BE2C (cell line): ENCODE measurements around the gene NNMT.

ENCODE experiments used
- DNase-seq: peaks from one replicate; pipeline ENCODE4 v3.0.0-alpha.2; 2020
- H3K27me3 ChIP-seq: fragments of 250-450 bp; sonication (Bioruptor Pico); 2 replicates; pipeline ENCODE4 v1.5.1; 2020; ENCODE audit warnings: mild to moderate bottlenecking
- H3K36me3 ChIP-seq: fragments of 250-450 bp; sonication (Bioruptor Pico); 2 replicates; pipeline ENCODE4 v1.5.1; 2020; ENCODE audit warnings: mild to moderate bottlenecking
- H3K4me1 ChIP-seq: fragments of 250-450 bp; sonication (Bioruptor Pico); 2 replicates; pipeline ENCODE4 v1.5.1; 2020
- H3K4me3 ChIP-seq: 2 replicates; pipeline ENCODE4 v1.5.1; 2011; ENCODE audit warnings: low read depth, low read length
- H3K9me3 ChIP-seq: fragments of 250-450 bp; sonication (Bioruptor Pico); 2 replicates; pipeline ENCODE4 v1.5.1; 2020
- TF ChIP-seq, protein P1 (sequence below): IDR thresholded peaks from 2 replicates; pipeline ENCODE4 v1.5.1; 2012; ENCODE audit warnings: mild to moderate bottlenecking, low read depth, low read length

The NNMT gene

GRCh38 chr11:114314096-114314495 lies 17.9 kb downstream of the NNMT start:
- H3K27me3 ChIP-seq, result peaks cover 43% of the 10 kb centered on the region
- H3K4me3 ChIP-seq, result no peak overlapping the region
- no peaks in the 10 kb centered on the region for H3K36me3 ChIP-seq
- H3K9me3 ChIP-seq, result no peaks in the 10 kb centered on the region
- TF ChIP-seq, protein P1, sequence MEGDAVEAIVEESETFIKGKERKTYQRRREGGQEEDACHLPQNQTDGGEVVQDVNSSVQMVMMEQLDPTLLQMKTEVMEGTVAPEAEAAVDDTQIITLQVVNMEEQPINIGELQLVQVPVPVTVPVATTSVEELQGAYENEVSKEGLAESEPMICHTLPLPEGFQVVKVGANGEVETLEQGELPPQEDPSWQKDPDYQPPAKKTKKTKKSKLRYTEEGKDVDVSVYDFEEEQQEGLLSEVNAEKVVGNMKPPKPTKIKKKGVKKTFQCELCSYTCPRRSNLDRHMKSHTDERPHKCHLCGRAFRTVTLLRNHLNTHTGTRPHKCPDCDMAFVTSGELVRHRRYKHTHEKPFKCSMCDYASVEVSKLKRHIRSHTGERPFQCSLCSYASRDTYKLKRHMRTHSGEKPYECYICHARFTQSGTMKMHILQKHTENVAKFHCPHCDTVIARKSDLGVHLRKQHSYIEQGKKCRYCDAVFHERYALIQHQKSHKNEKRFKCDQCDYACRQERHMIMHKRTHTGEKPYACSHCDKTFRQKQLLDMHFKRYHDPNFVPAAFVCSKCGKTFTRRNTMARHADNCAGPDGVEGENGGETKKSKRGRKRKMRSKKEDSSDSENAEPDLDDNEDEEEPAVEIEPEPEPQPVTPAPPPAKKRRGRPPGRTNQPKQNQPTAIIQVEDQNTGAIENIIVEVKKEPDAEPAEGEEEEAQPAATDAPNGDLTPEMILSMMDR, result no peak
- DNase-seq, result no peak
- H3K4me1 ChIP-seq, result no peaks in the 10 kb centered on the region

- no peaks in the 10 kb centered on the region for H3K4me1 ChIP-seq
- H3K27me3 ChIP-seq, result peaks cover 41% of the 10 kb centered on the region
- no peak for DNase-seq
- TF ChIP-seq, protein P1, result no peak
- no peaks in the 10 kb centered on the region for H3K9me3 ChIP-seq
- no peak overlapping the region for H3K4me3 ChIP-seq
- no peaks in the 10 kb centered on the region for H3K36me3 ChIP-seq
These were observed 19.7 kb downstream of the NNMT start for GRCh38 chr11:114315749-114316368.

DNA sequence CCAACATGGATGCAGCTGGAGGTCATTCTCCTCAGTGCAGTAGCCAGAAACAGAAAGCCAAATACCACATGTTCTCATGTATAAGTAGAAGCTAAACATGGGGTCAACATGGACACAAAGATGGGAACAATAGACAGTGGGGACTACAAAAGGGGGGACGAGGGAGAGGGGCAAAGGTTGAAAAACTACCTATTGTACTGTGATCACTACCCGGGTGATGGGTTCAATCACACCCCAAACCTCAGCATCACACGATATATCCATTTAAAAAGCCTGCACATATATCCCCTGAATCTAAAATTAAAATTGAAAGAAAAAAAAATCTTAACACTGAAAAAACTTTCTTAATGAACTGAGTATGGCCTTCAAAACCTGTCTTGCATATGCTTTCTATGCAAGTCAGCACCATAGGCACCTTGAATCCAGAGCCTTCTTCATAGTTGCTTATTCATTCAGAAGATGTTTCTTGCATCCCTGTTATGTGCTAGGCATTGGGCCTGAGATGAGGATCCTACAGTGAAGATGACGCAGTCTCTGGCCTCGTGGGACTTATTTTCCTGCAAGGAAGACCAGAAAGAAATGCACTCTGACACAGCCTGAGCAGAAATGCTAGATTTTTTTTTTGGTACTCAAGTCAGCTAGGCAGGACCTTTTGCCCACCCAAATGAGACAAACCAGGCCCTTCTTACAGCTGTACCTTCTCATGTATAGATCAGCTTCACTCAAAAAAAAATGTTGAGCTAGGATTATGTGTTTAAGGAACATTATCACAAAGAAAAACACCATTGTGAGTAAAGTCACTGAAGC lies 21.0 kb downstream of the NNMT start:
- TF ChIP-seq, protein P1, result no peak
- Histone ChIP-seq H3K4me1 (no peaks in the 10 kb centered on the region), H3K9me3 (no peaks in the 10 kb centered on the region), H3K36me3 (no peaks in the 10 kb centered on the region), H3K27me3 (peaks cover 43% of the 10 kb centered on the region), H3K4me3 (no peak overlapping the region)
- no peak for DNase-seq

DNA sequence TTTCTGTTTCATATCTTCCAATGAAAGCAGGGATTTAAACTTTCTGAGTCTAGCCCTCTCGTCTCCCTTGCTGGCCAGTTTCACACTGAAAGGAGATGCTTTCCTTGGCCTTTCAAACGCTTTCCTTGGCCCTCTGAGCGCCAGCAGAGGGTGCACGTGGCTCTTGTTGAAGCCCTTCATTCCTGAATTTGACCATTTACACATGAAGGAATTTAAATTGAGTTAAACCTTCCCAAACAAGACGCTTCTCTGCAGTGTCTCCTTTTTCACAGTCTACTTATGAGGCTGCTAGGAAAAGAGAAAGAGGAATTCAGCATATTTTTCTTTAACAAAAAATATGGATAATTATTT lies 21.6 kb downstream of the NNMT start:
- peaks cover 45% of the 10 kb centered on the region for H3K27me3 ChIP-seq
- DNase-seq, result peak; percentile 18

DNA sequence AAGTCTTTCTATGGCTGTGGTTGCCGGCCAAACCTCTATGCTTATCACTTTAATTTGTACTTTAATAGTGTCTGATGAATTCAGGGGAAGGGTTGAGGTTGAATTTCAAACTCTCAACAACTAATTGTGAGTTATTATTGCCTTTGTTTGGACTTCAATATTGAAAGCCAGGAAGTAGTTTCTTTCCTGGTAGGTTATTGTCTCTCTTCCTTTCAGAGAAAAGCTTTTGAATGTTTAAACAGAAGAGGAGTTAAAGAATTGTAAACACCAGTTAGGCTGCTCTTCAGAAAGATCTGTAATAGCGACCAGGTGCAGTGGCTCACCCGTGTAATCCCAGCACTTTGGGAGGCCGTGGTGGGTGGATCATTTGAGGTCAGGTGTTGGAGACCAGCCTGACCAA lies 22.2 kb downstream of the NNMT start:
- no peak for DNase-seq
- H3K27me3 ChIP-seq, result peaks cover 50% of the 10 kb centered on the region
- no peaks in the 10 kb centered on the region for H3K36me3 ChIP-seq
- no peak overlapping the region for H3K4me3 ChIP-seq
- TF ChIP-seq, protein P1, result no peak
- H3K4me1 ChIP-seq, result no peaks in the 10 kb centered on the region
- H3K9me3 ChIP-seq, result no peaks in the 10 kb centered on the region

More for the DNA sequence above, 21.6 kb downstream of the NNMT start:
- TF ChIP-seq, protein P1, result peak; percentile 54
- Histone ChIP-seq H3K4me1 (no peaks in the 10 kb centered on the region), H3K36me3 (no peaks in the 10 kb centered on the region), H3K9me3 (no peaks in the 10 kb centered on the region), H3K4me3 (no peak overlapping the region)

DNA sequence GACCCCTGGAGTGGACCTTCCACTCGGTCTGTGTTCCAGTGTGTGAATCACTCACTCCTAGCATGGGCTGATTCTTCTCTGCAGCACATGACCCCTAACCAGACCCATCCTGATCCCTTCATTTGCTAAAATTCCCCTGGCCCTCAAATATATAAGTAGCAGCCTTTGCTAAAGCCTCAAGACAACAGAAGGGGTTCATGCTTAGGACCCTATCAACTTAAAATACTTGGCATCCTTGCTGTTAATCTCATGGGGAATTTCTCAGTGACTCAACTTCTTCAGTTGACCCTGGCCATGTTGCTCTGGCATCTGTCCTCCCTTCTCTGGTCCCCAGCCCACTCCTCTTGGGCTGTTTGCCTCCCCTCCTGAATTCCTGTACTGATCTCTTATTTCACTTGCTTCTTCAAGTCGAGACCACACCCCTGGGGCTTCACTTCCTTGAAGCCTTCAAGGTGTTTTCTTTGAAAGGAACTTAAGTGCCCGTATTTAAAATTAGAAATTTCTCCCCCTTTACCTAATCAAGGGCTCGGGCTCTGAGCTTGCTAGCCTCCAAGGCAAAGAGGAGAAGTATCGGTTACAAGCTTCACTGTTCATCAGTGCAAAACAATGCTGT lies 23.6 kb downstream of the NNMT start:
- Histone ChIP-seq H3K27me3 (peaks cover 49% of the 10 kb centered on the region), H3K9me3 (no peaks in the 10 kb centered on the region), H3K4me1 (no peaks in the 10 kb centered on the region), H3K36me3 (no peaks in the 10 kb centered on the region), H3K4me3 (no peak overlapping the region)
- DNase-seq, result no peak
- TF ChIP-seq, protein P1, result no peak
